Parathyroid adenoma (tissue), 2 donors: ENCODE data around the gene ANTXR1.

Experiments
- H2AFZ ChIP-seq: fragments of 300-600 bp; sonication (generic); one replicate; pipeline ENCODE4 v1.7.0; 2017; ENCODE audit warnings: antibody characterized with exemption, mild to moderate bottlenecking
- H3K27ac ChIP-seq: fragments of 300-600 bp; sonication (generic); one replicate; pipeline ENCODE4 v1.7.0; 2017
- H3K27me3 ChIP-seq: fragments of 300-600 bp; sonication (generic); one replicate; pipeline ENCODE4 v1.7.0; 2017; ENCODE audit warnings: low read length; ENCODE audit not compliant: control insufficient read depth, insufficient read depth
- H3K36me3 ChIP-seq: fragments of 300-600 bp; sonication (generic); one replicate; pipeline ENCODE4 v1.7.0; 2017; ENCODE audit warnings: low read length; ENCODE audit not compliant: control insufficient read depth, insufficient read depth
- H3K4me1 ChIP-seq: fragments of 300-600 bp; sonication (generic); one replicate; pipeline ENCODE4 v1.7.0; 2017; ENCODE audit warnings: control low read depth
- H3K4me2 ChIP-seq: fragments of 300-600 bp; sonication (generic); one replicate; pipeline ENCODE4 v1.7.0; 2017; ENCODE audit warnings: low read length
- H3K4me3 ChIP-seq: fragments of 300-600 bp; sonication (generic); one replicate; pipeline ENCODE4 v1.7.0; 2017; ENCODE audit warnings: low read depth, low read length
- H3K79me2 ChIP-seq: fragments of 300-600 bp; sonication (generic); one replicate; pipeline ENCODE4 v1.7.0; 2017; ENCODE audit warnings: control low read depth
- H3K9ac ChIP-seq: fragments of 300-600 bp; sonication (generic); one replicate; pipeline ENCODE4 v1.7.0; 2017; ENCODE audit warnings: mild to moderate bottlenecking
- H3K9me3 ChIP-seq: fragments of 300-600 bp; sonication (generic); one replicate; pipeline ENCODE4 v1.7.0; 2017; ENCODE audit warnings: low read length; ENCODE audit not compliant: control insufficient read depth
- TF ChIP-seq, protein P1 (sequence below): fragments of 300-600 bp; sonication (generic); IDR thresholded peaks from one replicate; pipeline ENCODE4 v1.7.0; 2017; ENCODE audit warnings: antibody characterized with exemption, mild to moderate bottlenecking
- donor health status: primary hyperparathyroidism.

Gene ANTXR1

GRCh38 chr2:69131452-69131851 is 118.5 kb downstream of the ANTXR1 start:
- Histone ChIP-seq H2AFZ (no peak overlapping the region), H3K9ac (no peak overlapping the region), H3K36me3 (no peaks in the 10 kb centered on the region), H3K9me3 (no peaks in the 10 kb centered on the region), H3K79me2 (no peaks in the 10 kb centered on the region), H3K27me3 (no peaks in the 10 kb centered on the region), H3K4me1 (peaks cover 17% of the 10 kb centered on the region), H3K4me3 (no peak overlapping the region), H3K27ac (no peak overlapping the region), H3K4me2 (no peak overlapping the region)
- TF ChIP-seq, protein P1, sequence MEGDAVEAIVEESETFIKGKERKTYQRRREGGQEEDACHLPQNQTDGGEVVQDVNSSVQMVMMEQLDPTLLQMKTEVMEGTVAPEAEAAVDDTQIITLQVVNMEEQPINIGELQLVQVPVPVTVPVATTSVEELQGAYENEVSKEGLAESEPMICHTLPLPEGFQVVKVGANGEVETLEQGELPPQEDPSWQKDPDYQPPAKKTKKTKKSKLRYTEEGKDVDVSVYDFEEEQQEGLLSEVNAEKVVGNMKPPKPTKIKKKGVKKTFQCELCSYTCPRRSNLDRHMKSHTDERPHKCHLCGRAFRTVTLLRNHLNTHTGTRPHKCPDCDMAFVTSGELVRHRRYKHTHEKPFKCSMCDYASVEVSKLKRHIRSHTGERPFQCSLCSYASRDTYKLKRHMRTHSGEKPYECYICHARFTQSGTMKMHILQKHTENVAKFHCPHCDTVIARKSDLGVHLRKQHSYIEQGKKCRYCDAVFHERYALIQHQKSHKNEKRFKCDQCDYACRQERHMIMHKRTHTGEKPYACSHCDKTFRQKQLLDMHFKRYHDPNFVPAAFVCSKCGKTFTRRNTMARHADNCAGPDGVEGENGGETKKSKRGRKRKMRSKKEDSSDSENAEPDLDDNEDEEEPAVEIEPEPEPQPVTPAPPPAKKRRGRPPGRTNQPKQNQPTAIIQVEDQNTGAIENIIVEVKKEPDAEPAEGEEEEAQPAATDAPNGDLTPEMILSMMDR, result no peak

DNA sequence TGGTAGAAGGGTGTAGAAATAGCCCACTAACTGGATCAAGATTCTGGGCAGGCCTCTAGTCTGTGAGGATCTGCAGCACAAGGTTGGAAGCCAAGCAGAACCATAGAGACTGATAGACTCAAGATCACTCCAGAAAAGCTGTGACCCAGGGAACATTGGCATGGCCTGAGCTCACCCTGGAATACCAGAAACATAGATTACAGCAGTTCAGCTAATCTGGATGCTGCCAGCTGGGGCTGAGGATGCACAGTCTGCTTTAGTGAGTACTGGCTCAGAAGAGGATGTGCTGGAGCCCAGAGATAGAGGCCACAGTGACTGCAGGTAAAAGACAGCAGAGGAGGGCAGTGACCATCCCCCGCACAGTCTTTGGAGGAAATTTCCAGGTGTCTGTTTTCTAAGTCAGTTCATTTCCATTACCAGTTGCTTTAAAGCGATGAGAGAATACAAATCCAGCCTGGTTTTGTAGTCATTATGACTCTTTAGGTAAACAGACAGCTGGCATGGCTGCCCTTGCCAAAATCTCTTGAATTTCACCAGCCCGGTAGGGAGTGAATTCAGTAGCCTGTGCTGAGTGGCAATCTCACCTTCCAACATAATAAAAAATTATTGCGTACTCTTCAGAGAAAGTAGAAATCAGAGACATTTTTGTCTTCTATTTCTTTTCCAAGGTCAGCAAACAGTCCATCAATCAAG is 119.2 kb downstream of the ANTXR1 start:
- no peak overlapping the region for H3K4me3 ChIP-seq
- no peak overlapping the region for H2AFZ ChIP-seq
- TF ChIP-seq, protein P1, result no peak
- H3K27me3 ChIP-seq, result no peaks in the 10 kb centered on the region
- peaks cover 17% of the 10 kb centered on the region for H3K4me1 ChIP-seq
- no peak overlapping the region for H3K9ac ChIP-seq
- no peak overlapping the region for H3K4me2 ChIP-seq
- no peaks in the 10 kb centered on the region for H3K9me3 ChIP-seq
- no peaks in the 10 kb centered on the region for H3K79me2 ChIP-seq
- no peak overlapping the region for H3K27ac ChIP-seq
- H3K36me3 ChIP-seq, result no peaks in the 10 kb centered on the region

DNA sequence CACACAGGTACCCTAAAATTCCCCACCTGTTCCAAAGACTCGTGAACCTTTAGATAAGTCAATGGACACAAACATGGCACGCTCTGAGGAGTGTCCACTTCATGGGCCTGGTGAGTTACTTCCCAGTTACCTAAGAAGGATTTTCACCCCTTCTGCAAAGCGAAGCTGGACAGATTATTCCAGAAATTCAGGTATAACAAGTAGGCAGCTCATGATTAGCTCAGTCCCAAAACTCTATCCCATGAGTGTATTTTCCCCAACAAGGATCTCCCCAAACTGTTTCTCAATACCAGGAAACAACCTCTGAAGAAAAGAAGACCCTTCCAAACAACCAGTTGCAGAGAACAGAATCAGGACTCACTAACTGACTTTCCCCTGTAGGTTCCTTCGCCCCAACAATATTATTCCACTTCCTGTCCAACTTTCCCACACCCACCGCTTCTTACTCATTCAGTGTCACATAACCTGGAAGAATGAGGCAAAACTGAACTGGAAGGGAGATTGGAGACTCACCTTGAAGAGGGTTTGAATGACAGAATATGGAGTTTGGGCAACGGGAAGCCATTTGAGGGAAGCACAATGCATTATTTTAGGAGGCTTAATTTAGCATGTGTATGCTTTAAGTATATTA is 120.1 kb downstream of the ANTXR1 start:
- Histone ChIP-seq H3K27ac (no peak overlapping the region), H3K36me3 (no peaks in the 10 kb centered on the region), H3K4me1 (peaks cover 17% of the 10 kb centered on the region), H3K9ac (no peak overlapping the region), H2AFZ (no peak overlapping the region), H3K4me2 (no peak overlapping the region), H3K79me2 (no peaks in the 10 kb centered on the region), H3K4me3 (no peak overlapping the region), H3K9me3 (no peaks in the 10 kb centered on the region), H3K27me3 (no peaks in the 10 kb centered on the region)
- TF ChIP-seq, protein P1, result no peak

- TF ChIP-seq, protein P1, result no peak
- Histone ChIP-seq H3K9me3 (no peaks in the 10 kb centered on the region), H3K27ac (no peak overlapping the region)
Observed at GRCh38 chr2:69133898-69134297, 120.9 kb downstream of the ANTXR1 start.

More at GRCh38 chr2:69133898-69134297, 120.9 kb downstream of the ANTXR1 start:
- Histone ChIP-seq H3K27me3 (no peaks in the 10 kb centered on the region), H3K4me2 (no peak overlapping the region), H2AFZ (no peak overlapping the region), H3K79me2 (no peaks in the 10 kb centered on the region), H3K4me3 (no peak overlapping the region), H3K9ac (no peak overlapping the region), H3K4me1 (peaks cover 17% of the 10 kb centered on the region), H3K36me3 (no peaks in the 10 kb centered on the region)
